Upper lobe of left lung (tissue), 6 donors: ENCODE data around the gene DDR1. TPM values are rescaled to one million over a fixed set of nuclear protein-coding genes. Genes with fewer than 3 reads are reported as not detected.
A peak's percentile ranks its signal among the peaks of the same experiment; 100 is the strongest.

Source experiments
- ATAC-seq, 2 donors: fragments of 200-7000 bp; cut with Tn5 transposase; one replicate each; pipeline ENCODE4 v1.9.1; 2022; ENCODE audit warnings: mild to moderate bottlenecking in 2 of 2, moderate library complexity in 2 of 2; ENCODE audit not compliant: low FRiP score in 2 of 2
- DNase-seq, 2 donors: peaks; one replicate each; pipeline ENCODE4 v3.0.0-alpha.2; 2019 to 2020
- H3K27ac ChIP-seq, 4 donors: fragments of 200-600 bp; sonication (generic); one replicate each; pipeline ENCODE4 v1.5.1; 2016 to 2019
- H3K27me3 ChIP-seq, 4 donors: fragments of 200-600 bp; sonication (generic); one replicate each; pipeline ENCODE4 v1.5.1; 2017 to 2019
- H3K36me3 ChIP-seq, 4 donors: fragments of 200-600 bp; sonication (generic); one replicate each; pipeline ENCODE4 v1.5.1; 2016 to 2019
- H3K4me1 ChIP-seq, 4 donors: fragments of 200-600 bp; sonication (generic); one replicate each; pipeline ENCODE4 v1.5.1; 2018 to 2019
- H3K4me3 ChIP-seq, 4 donors: fragments of 200-600 bp; sonication (generic); one replicate each; pipeline ENCODE4 v1.5.1; 2017 to 2019; ENCODE audit warnings: mild to moderate bottlenecking in 2 of 4, moderate library complexity in 1 of 4
- H3K9me3 ChIP-seq, 4 donors: fragments of 200-600 bp; sonication (generic); one replicate each; pipeline ENCODE4 v1.5.1; 2018 to 2019
- EP300 ChIP-seq, 4 donors: sonication (generic); formaldehyde crosslinking; IDR thresholded peaks; one replicate each; pipeline ENCODE4 v1.5.1; 2017; ENCODE audit warnings: antibody characterized with exemption in 4 of 4, control low read depth in 2 of 4
- POLR2A ChIP-seq, 4 donors: fragments of 450-650 bp; IDR thresholded peaks; one replicate each; pipeline ENCODE4 v1.5.1; 2016 to 2017; ENCODE audit warnings: antibody characterized with exemption in 4 of 4, mild to moderate bottlenecking in 2 of 4
- POLR2AphosphoS5 ChIP-seq, 2 donors: sonication (generic); formaldehyde crosslinking; IDR thresholded peaks; one replicate each; pipeline ENCODE4 v1.5.1; 2017; ENCODE audit warnings: antibody characterized with exemption in 2 of 2
- WGBS, 2 donors: methylation state at CpG; one replicate each; pipeline ENCODE4 v1.1.5; 2017 to 2018; 5-methylcytosine and 5-hydroxymethylcytosine counted together
- total RNA-seq, 6 donors: library from RNA; depleted of rRNA in 4 of 6; stranded (reverse); fragments of >200 nt in 4 of 6; gene quantifications; one replicate each; pipeline versions ENCODE4 v1.1.0 to v1.2.1, GENCODE V29; 2016 to 2021
- TF ChIP-seq, protein P1 (sequence below), 6 experiments: fragments of 450-650 bp in 4 of 6; fragments of 200-600 bp in 2 of 6; sonication (generic) in 2 of 6; IDR thresholded peaks; one replicate each; pipeline ENCODE4 v1.5.1; 2016 to 2019; ENCODE audit warnings: antibody characterized with exemption in 6 of 6
- donor health status: DM: no; HTN: no; CAD: no; lungs with moderate emphysema.
- donor health status: DM: no; HTN: yes; CAD: no; lungs with severe emphysema.

Gene DDR1
- total RNA-seq, 6 donors from 2014 or later = 75.4 to 147 (median 111) TPM

DNA sequence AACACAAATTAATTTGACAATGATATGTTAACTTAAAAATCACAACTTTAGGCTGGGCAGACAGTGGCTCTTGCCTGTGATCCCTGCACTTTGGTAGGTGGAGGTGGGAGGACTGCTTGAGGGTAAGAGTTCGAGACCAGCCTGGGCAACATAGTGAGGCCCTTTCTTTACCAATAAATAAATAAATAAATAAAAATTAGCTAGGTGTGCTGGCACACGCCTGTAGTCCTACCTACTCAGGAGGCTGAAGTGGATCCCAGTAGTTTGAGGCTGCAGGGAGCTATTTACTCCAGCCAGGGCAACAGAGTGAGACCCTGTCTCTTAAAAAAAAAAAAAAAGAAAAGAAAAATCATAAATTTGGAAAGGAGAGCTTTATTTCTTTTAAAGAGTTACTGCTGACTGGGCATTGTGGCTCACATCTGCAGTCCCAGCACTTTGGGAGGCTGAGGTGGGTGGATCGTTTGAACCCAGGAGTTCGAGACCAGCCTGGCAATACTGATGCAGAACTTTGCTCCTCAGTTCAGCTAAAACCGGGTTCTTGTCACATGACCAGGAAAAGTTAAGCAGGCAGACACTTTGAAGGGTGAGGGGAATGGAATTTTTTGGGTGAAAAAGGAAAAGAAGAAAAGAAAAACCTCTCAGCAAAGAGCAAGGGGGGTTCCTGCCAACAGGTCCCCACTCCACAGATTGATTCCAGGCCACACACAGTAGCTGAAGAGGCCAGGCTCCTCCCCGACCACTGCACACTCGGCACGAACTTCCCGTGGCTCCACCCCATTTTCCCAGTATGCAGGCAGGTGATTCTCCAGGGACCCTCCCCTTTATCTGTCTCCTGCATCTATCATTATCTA is 44.0 kb upstream of the DDR1 start:
- Histone ChIP-seq H3K27me3 (no peaks in the 10 kb centered on the region), H3K9me3 (no peaks in the 10 kb centered on the region), H3K4me1 (peaks cover 3 to 45% (median 20%) of the 10 kb centered on the region in 4 donors), H3K27ac (no peak overlapping the region), H3K36me3 (no peaks in the 10 kb centered on the region), H3K4me3 (no peak overlapping the region)
- no peak for ATAC-seq
- DNase-seq = no peak
- WGBS, 2 donors = 64 to 65% methylated on average over 9 of the region's 9 CpGs
- TF ChIP-seq, protein P1, sequence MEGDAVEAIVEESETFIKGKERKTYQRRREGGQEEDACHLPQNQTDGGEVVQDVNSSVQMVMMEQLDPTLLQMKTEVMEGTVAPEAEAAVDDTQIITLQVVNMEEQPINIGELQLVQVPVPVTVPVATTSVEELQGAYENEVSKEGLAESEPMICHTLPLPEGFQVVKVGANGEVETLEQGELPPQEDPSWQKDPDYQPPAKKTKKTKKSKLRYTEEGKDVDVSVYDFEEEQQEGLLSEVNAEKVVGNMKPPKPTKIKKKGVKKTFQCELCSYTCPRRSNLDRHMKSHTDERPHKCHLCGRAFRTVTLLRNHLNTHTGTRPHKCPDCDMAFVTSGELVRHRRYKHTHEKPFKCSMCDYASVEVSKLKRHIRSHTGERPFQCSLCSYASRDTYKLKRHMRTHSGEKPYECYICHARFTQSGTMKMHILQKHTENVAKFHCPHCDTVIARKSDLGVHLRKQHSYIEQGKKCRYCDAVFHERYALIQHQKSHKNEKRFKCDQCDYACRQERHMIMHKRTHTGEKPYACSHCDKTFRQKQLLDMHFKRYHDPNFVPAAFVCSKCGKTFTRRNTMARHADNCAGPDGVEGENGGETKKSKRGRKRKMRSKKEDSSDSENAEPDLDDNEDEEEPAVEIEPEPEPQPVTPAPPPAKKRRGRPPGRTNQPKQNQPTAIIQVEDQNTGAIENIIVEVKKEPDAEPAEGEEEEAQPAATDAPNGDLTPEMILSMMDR (IDR thresholded peaks at IDR 0.05) = no peak
- no peak for TF ChIP-seq EP300 (IDR thresholded peaks at IDR 0.05)
- no peak for TF ChIP-seq POLR2A (IDR thresholded peaks at IDR 0.05)
- no peak for TF ChIP-seq POLR2AphosphoS5 (IDR thresholded peaks at IDR 0.05)

DNA sequence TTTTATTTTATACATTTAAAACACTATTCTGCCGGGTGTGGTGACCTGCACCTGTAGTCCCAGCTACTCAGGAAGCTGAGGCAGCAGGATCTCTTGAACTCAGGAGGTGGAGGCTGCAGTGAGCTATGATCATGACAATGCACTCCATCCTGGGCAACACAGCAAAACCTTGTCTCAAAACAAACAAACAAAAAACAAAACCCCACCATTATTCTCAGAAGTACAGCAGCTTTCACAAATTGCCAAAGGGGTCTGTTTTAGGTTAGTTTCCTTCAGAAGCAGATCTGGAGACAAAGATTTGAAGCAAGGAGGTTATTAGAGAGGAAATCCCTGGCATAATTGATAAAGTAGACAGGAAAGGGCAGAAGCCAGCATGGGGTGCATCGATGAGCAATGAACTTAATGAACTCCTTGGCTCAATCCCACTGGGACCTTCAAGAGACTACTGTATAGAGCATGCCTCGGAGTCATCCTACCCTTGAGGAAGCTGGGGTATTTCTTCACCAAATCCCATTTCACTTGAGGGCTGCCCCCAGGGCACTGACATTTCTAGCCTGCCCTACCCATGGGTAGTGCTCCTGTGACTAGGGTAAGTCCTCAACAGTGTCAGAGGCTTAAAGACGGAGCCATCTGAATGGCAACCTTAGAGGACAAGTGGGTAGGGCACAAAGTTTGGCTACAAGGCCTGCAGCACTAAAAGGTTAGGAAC is 43.2 kb upstream of the DDR1 start:
- no peaks in the 10 kb centered on the region for H3K36me3 ChIP-seq
- no peak overlapping the region for H3K4me3 ChIP-seq
- no peak for TF ChIP-seq POLR2AphosphoS5 (IDR thresholded peaks at IDR 0.05)
- no peak for TF ChIP-seq POLR2A (IDR thresholded peaks at IDR 0.05)
- TF ChIP-seq EP300 (IDR thresholded peaks at IDR 0.05) = no peak
- TF ChIP-seq, protein P1 (IDR thresholded peaks at IDR 0.05) = no peak
- DNase-seq (no peak), ATAC-seq (no peak)
- no peaks in the 10 kb centered on the region for H3K27me3 ChIP-seq
- no peak overlapping the region for H3K27ac ChIP-seq
- WGBS, 2 donors = 68 to 73% methylated on average over 4 of the region's 4 CpGs
- no peaks in the 10 kb centered on the region for H3K9me3 ChIP-seq
- H3K4me1 ChIP-seq = peaks cover 3 to 45% (median 20%) of the 10 kb centered on the region in 4 donors

DNA sequence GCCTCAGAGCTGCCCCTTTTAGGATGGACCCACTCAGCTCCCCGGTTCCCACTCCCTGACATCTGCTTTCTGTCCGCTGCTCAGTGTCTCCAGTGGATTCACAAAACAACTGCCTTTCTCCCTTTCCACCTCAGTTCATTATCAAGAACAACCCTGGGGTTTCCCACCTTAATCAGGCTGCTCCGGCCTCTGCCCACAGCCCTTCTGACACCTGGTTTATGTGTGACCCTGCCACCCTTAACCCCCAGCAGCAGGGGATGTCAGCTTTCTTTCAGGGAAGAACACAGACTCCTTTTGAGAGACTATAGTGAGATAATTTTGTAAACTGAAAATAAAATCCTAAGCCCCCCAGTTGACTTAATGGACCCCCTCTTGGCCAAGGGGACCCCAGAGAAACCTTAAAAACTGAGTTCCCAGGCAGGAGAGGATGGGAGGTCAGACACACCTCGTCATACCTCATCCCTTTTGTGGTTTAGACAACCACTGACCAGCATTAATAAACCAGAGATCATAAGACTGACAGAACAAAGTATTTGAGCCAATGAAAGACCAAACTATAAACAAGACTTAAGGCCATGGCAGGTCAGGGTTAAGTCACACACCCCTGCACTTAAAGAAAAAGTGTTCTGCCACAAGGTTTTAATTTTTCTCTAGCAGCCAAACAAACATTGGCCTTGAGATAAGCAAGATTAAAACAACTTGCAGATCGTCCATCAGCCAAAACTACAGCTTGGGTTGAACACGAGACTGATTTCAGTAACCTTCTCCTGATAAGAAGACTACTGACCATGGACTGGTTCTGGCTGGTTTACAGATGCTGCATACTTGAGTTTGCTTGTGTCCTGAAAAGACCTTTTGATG is 42.4 kb upstream of the DDR1 start:
- no peaks in the 10 kb centered on the region for H3K27me3 ChIP-seq
- ATAC-seq (no peak), DNase-seq (no peak)
- TF ChIP-seq POLR2AphosphoS5 (IDR thresholded peaks at IDR 0.05) (no peak), POLR2A (IDR thresholded peaks at IDR 0.05) (no peak), EP300 (IDR thresholded peaks at IDR 0.05) (no peak)
- TF ChIP-seq, protein P1 (IDR thresholded peaks at IDR 0.05) = no peak
- no peaks in the 10 kb centered on the region for H3K36me3 ChIP-seq
- peaks cover 3 to 45% (median 18%) of the 10 kb centered on the region in 4 donors for H3K4me1 ChIP-seq
- H3K9me3 ChIP-seq = no peaks in the 10 kb centered on the region
- no peak overlapping the region for H3K27ac ChIP-seq
- 63% methylated on average over 6 of the region's 6 CpGs for WGBS, 2 donors
- H3K4me3 ChIP-seq = no peak overlapping the region

DNA sequence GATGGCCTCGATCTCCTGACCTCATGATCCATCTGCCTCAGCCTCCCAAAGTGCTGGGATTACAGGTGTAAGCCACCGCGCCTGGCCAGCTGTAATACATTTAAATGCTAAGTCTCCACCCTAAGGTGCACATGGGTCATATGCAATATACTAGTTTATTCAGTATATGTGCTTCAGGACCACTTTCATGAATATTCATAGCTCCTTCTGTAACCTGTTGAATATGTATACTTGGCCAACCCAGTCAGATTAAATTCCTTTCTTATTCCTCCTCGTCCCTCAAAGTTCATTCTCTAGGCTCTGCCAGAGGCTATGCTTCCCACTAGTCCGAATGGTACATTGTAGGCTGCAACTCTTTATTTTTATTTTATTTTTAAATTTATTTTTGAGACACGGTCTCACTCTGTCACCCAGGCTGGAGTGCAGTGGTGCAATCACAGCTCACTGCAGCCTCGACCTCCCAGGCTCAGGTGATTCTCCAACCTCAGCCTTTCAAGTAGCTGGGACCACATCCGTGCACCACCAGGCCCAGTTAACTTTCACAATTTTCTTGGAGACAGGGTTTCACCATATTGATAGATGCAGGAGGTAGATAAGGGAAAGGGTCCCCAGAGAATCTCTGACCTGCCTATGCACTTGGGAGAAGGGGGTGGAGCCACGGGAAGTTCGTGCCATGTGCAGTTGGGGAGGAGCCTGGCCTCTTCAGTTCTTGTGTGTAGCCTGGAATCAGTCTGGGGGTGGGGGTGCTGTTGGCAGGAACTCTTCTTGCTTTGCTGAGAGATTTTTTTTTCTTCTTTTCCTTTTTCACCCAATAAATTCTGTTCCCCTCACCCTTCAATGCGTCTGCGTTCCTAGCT is 41.3 kb upstream of the DDR1 start:
- Histone ChIP-seq H3K36me3 (no peaks in the 10 kb centered on the region), H3K9me3 (no peaks in the 10 kb centered on the region), H3K27me3 (no peaks in the 10 kb centered on the region), H3K4me3 (no peak overlapping the region), H3K27ac (peak overlapping the region in 1 of 4 donors; percentile 42), H3K4me1 (peaks cover 3 to 39% (median 17%) of the 10 kb centered on the region in 4 donors)
- DNase-seq = peak in 1 of 2 donors; percentile 48
- TF ChIP-seq POLR2A (IDR thresholded peaks at IDR 0.05) (no peak), EP300 (IDR thresholded peaks at IDR 0.05) (no peak), POLR2AphosphoS5 (IDR thresholded peaks at IDR 0.05) (no peak)
- TF ChIP-seq, protein P1 (IDR thresholded peaks at IDR 0.05) = no peak
- no peak for ATAC-seq
- WGBS, 2 donors = 75 to 82% methylated on average over 12 of the region's 12 CpGs
